ENCODE measurements around the gene PRKCZ. TPM values are rescaled to one million over a fixed set of nuclear protein-coding genes. Genes with fewer than 3 reads are reported as not detected.

The PRKCZ gene
- total and polyA plus RNA-seq, 12 donors = 8.4 to 18.4 (median 14.5) TPM

DNA sequence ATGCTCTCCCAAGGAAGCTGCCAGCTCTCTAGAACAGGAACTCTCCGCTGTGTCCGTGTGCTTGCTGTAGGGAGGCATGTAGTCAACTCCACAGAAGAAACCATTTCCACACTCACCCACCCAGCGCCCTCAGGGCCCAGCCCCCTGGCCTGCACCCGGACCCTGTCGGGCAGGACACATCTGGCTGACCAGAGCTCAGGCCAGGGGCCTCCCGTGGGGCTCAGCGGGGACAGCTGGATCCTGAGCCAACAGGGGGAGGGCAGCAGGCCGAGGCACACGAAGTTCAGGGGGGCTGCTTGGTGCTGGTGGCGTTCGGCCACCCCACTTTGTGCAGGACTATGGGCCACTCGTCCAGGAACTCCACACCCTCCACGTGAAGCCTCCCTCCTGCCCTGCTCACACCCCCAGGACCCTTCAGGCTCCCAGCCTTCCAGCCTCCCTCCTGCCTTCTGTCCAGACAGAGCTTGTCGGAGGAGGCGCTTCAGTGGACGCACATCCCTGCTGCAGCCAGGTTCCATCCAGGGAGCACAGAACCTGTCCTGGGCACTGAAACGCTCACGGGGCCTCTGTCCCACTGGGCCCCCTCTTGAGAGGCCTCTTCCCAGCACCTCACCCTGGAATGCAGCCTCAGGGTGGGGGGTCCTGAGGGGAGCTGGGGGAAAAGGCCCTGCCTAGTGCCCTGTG lies 159.3 kb downstream of the PRKCZ start:
- H3K36me3 ChIP-seq = no peaks in the 10 kb centered on the region
- H3K27ac ChIP-seq = peak overlapping the region in 8 of 10 donors; percentile 26 to 95 (median 88)
- TF ChIP-seq, protein P1, sequence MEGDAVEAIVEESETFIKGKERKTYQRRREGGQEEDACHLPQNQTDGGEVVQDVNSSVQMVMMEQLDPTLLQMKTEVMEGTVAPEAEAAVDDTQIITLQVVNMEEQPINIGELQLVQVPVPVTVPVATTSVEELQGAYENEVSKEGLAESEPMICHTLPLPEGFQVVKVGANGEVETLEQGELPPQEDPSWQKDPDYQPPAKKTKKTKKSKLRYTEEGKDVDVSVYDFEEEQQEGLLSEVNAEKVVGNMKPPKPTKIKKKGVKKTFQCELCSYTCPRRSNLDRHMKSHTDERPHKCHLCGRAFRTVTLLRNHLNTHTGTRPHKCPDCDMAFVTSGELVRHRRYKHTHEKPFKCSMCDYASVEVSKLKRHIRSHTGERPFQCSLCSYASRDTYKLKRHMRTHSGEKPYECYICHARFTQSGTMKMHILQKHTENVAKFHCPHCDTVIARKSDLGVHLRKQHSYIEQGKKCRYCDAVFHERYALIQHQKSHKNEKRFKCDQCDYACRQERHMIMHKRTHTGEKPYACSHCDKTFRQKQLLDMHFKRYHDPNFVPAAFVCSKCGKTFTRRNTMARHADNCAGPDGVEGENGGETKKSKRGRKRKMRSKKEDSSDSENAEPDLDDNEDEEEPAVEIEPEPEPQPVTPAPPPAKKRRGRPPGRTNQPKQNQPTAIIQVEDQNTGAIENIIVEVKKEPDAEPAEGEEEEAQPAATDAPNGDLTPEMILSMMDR (IDR thresholded peaks at IDR 0.05) = no peak
- no peak overlapping the region for H3K4me3 ChIP-seq
- ATAC-seq (no peak), DNase-seq (peak; percentile 11 to 22)
- intact Hi-C loops (cut with DNase I) = loop anchor here in 1 of 10 donors (5.0 kb wide), 1 partner anchor 103 kb away; no protein-coding TSS in a partner anchor
- H3K4me1 ChIP-seq = peaks cover 41 to 85% (median 68%) of the 10 kb centered on the region in 9 donors
- H3K27me3 ChIP-seq = no peaks in the 10 kb centered on the region
- no peaks in the 10 kb centered on the region for H3K9me3 ChIP-seq
- 60 to 64% methylated on average over 18 of the region's 18 CpGs for WGBS, 2 donors

DNA sequence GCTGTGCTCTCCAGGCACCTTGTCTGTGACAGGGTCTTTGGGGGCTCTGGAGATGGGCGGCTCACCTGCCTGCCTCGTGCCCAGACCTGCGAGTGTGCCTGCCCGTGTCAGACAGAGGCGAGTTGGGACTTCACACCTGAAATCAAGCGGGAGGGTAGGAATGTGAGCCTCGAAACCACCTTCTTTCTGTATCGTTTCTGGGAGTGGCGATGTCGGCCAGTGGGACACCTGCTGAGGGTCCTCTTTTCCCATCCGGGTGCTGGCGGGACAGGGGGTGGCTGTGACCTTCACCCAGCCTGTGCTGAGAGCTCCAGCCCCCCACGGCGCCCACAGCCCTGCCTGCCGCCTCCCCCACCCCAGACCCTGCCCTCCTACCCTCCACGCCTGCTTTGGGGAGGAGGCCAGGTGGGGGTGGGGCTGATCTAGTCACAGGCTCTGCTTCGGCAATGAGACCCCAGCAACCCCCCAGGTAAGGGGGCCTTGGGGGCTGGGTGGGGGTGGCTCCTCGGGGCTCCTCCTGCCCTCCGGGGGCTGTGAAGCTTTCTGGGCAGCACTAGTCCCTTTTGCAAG lies 160.0 kb downstream of the PRKCZ start:
- intact Hi-C loops (cut with DNase I) = loop anchor here in 1 of 10 donors (5.0 kb wide), 1 partner anchor 102 kb away; no protein-coding TSS in a partner anchor
- Histone ChIP-seq H3K4me1 (peaks cover 45 to 91% (median 73%) of the 10 kb centered on the region in 9 donors), H3K4me3 (no peak overlapping the region), H3K9me3 (no peaks in the 10 kb centered on the region), H3K27ac (peak overlapping the region in 6 of 10 donors; percentile 46 to 95 (median 92)), H3K36me3 (no peaks in the 10 kb centered on the region), H3K27me3 (no peaks in the 10 kb centered on the region)
- ATAC-seq = no peak
- peak; percentile 4 to 24 for DNase-seq
- 87 to 88% methylated on average over 17 to 19 of the region's 19 CpGs for WGBS, 2 donors
- TF ChIP-seq, protein P1 (IDR thresholded peaks at IDR 0.05) = no peak

DNA sequence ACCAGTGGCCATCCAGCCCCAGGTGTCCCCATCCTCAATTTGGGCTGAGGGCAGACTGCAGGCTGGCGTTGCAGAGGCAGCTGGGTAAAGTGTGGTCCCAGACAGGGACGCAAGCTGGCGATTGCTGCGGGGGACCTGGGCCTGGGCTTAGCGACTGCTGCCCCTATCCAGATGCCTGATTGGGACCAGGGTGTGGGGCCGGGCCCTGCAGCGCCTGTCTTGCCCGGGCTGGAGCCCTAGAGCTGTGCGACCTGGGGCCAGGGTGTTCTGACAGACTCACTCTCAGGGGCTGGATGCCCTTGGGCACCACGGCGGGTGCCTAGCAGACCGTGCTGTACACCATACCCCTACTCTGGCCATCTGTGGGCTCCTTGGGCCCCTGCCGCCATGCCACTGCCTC lies 160.6 kb downstream of the PRKCZ start:
- 93 to 94% methylated on average over 13 of the region's 13 CpGs for WGBS, 2 donors
- DNase-seq (peak; percentile 5 to 18), ATAC-seq (no peak)
- Histone ChIP-seq H3K27me3 (no peaks in the 10 kb centered on the region), H3K36me3 (no peaks in the 10 kb centered on the region), H3K4me1 (peaks cover 41 to 91% (median 70%) of the 10 kb centered on the region in 9 donors), H3K27ac (peak overlapping the region in 5 of 10 donors; percentile 12 to 95 (median 85)), H3K9me3 (no peaks in the 10 kb centered on the region), H3K4me3 (no peak overlapping the region)
- intact Hi-C loops (cut with DNase I) = loop anchor here in 1 of 10 donors (5.0 kb wide), 1 partner anchor 102 kb away; no protein-coding TSS in a partner anchor
- TF ChIP-seq, protein P1 (IDR thresholded peaks at IDR 0.05) = no peak

DNA sequence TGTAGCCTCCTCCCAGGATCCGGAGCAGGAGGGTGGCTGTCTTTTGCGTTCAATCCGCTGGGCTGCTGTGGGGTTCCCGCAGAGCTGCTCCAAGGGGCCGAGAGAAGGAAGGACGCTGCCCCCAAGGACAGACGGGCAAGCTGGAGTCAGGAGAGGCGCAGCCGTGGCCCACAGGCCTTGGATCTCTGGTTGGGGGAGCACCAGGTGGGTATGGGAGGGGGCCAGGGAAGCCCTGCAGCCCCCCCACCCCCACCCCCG lies 162.0 kb downstream of the PRKCZ start:
- DNase-seq = no peak
- Histone ChIP-seq H3K27ac (peak overlapping the region; percentile 94 to 100 (median 98)), H3K27me3 (no peaks in the 10 kb centered on the region), H3K4me1 (peaks cover 37 to 78% (median 59%) of the 10 kb centered on the region in 9 donors), H3K36me3 (no peaks in the 10 kb centered on the region), H3K4me3 (peak overlapping the region; percentile 11 to 50 (median 43)), H3K9me3 (no peaks in the 10 kb centered on the region)
- ATAC-seq = peak in 6 of 8 donors; percentile 0 to 4 (median 1)
- WGBS, 2 donors = 21 to 29% methylated on average over 10 of the region's 10 CpGs
- intact Hi-C loops (cut with DNase I) = loop anchor here in 2 of 10 donors (2.0 to 5.0 kb wide), 2 partner anchors 15 to 100 kb away; no protein-coding TSS in a partner anchor
- TF ChIP-seq, protein P1 (IDR thresholded peaks at IDR 0.05) = no peak
